Breast epithelium (tissue), 4 donors: Measurements from ENCODE around the gene PHACTR1. TPM values are rescaled to one million over a fixed set of nuclear protein-coding genes. Genes with fewer than 3 reads are reported as not detected.

ENCODE experiments used
- DNase-seq, 2 donors: peaks; one replicate each; pipeline ENCODE4 v3.0.0-alpha.2; 2019; ENCODE audit warnings: low spot score in 2 of 2
- H3K27ac ChIP-seq, 2 donors: fragments of 200-600 bp; sonication (generic) in 1 of 2; one replicate each; pipeline ENCODE4 v1.5.1; 2016 to 2019; ENCODE audit warnings: mild to moderate bottlenecking in 1 of 2
- H3K27me3 ChIP-seq, 2 donors: fragments of 200-600 bp; sonication (generic) in 1 of 2; one replicate each; pipeline versions ENCODE4 v1.5.1 to v1.6.0; 2017 to 2019; ENCODE audit warnings: control low read depth in 1 of 2, mild to moderate bottlenecking in 1 of 2
- H3K36me3 ChIP-seq: fragments of 200-600 bp; one replicate; pipeline ENCODE4 v1.5.1; 2019
- H3K4me1 ChIP-seq, 2 donors: fragments of 200-600 bp; sonication (generic); one replicate each; pipeline ENCODE4 v1.5.1; 2016 to 2019; ENCODE audit warnings: control low read depth in 1 of 2
- H3K4me3 ChIP-seq, 3 donors: fragments of 200-600 bp; sonication (generic); 1 replicate in 2 of 3; 2 replicates in 1 of 3; pipeline ENCODE4 v1.5.1; 2016 to 2019; ENCODE audit warnings: mild to moderate bottlenecking in 3 of 3, moderate library complexity in 2 of 3
- H3K9me3 ChIP-seq, 2 donors: fragments of 200-600 bp; sonication (generic) in 1 of 2; one replicate each; pipeline ENCODE4 v1.5.1; 2016 to 2019; ENCODE audit warnings: control low read depth in 1 of 2
- CTCF ChIP-seq, 3 donors: fragments of 450-650 bp; IDR thresholded peaks; one replicate each; pipeline ENCODE4 v1.5.1; 2016 to 2017; ENCODE audit warnings: antibody characterized with exemption in 3 of 3, mild to moderate bottlenecking in 3 of 3, moderate library complexity in 3 of 3
- POLR2A ChIP-seq: fragments of 450-650 bp; IDR thresholded peaks from one replicate; pipeline ENCODE4 v1.6.1; 2016; ENCODE audit warnings: antibody characterized with exemption, mild to moderate bottlenecking, moderate library complexity
- POLR2AphosphoS5 ChIP-seq, 3 donors: sonication (generic); formaldehyde crosslinking; IDR thresholded peaks; one replicate each; pipeline ENCODE4 v1.6.1; 2017; ENCODE audit warnings: antibody characterized with exemption in 3 of 3
- intact Hi-C: fragments of 100-400 bp; cut with DNase I; formaldehyde crosslinking; loops from one replicate; pipeline ENCODE4 v1.15.1; 2023; ENCODE audit warnings: low total_unique reads
- total RNA-seq, 3 donors: library from RNA; depleted of rRNA; stranded (reverse); fragments of >200 nt; gene quantifications; one replicate each; pipeline ENCODE4 v1.1.0, GENCODE V29; 2016

Gene PHACTR1
- total RNA-seq, 3 donors from 2014 or later: 4.1 to 5.6 (median 4.6) TPM

GRCh38 chr6:12977206-12977605 lies 260.6 kb downstream of the PHACTR1 start:
- H3K36me3 ChIP-seq: no peaks in the 10 kb centered on the region
- no peak overlapping the region for H3K27ac ChIP-seq
- no peak overlapping the region for H3K4me3 ChIP-seq
- no peaks in the 10 kb centered on the region for H3K9me3 ChIP-seq
- no peaks in the 10 kb centered on the region for H3K27me3 ChIP-seq
- no peak for DNase-seq
- intact Hi-C loops: no loop called here
- H3K4me1 ChIP-seq: no peaks in the 10 kb centered on the region
- TF ChIP-seq POLR2AphosphoS5 (IDR thresholded peaks at IDR 0.05) (no peak), CTCF (IDR thresholded peaks at IDR 0.05) (no peak), POLR2A (no peak)

GRCh38 chr6:12977806-12978205 lies 261.2 kb downstream of the PHACTR1 start:
- intact Hi-C loops: no loop called here
- Histone ChIP-seq H3K9me3 (no peaks in the 10 kb centered on the region), H3K36me3 (no peaks in the 10 kb centered on the region), H3K4me1 (no peaks in the 10 kb centered on the region), H3K27me3 (no peaks in the 10 kb centered on the region), H3K4me3 (no peak overlapping the region), H3K27ac (no peak overlapping the region)
- DNase-seq: no peak
- TF ChIP-seq POLR2A (no peak), POLR2AphosphoS5 (IDR thresholded peaks at IDR 0.05) (no peak), CTCF (IDR thresholded peaks at IDR 0.05) (no peak)

- intact Hi-C loops: no loop called here
- Histone ChIP-seq H3K4me3 (no peak overlapping the region), H3K27ac (no peak overlapping the region), H3K36me3 (no peaks in the 10 kb centered on the region), H3K27me3 (no peaks in the 10 kb centered on the region), H3K4me1 (no peaks in the 10 kb centered on the region), H3K9me3 (no peaks in the 10 kb centered on the region)
- DNase-seq: no peak
- no peak for TF ChIP-seq POLR2A
- no peak for TF ChIP-seq POLR2AphosphoS5 (IDR thresholded peaks at IDR 0.05)
- TF ChIP-seq CTCF (IDR thresholded peaks at IDR 0.05): no peak
Measured at GRCh38 chr6:12980741-12981140, 264.2 kb downstream of the PHACTR1 start.

GRCh38 chr6:12984776-12985175 lies 268.2 kb downstream of the PHACTR1 start:
- DNase-seq: no peak
- intact Hi-C loops: no loop called here
- no peaks in the 10 kb centered on the region for H3K4me1 ChIP-seq
- H3K27ac ChIP-seq: no peak overlapping the region
- no peaks in the 10 kb centered on the region for H3K27me3 ChIP-seq
- no peak for TF ChIP-seq POLR2AphosphoS5 (IDR thresholded peaks at IDR 0.05)
- TF ChIP-seq CTCF (IDR thresholded peaks at IDR 0.05): no peak
- TF ChIP-seq POLR2A: no peak
- no peaks in the 10 kb centered on the region for H3K36me3 ChIP-seq
- H3K4me3 ChIP-seq: no peak overlapping the region
- no peaks in the 10 kb centered on the region for H3K9me3 ChIP-seq

- Histone ChIP-seq H3K9me3 (no peaks in the 10 kb centered on the region), H3K4me1 (no peaks in the 10 kb centered on the region), H3K27me3 (no peaks in the 10 kb centered on the region), H3K4me3 (no peak overlapping the region), H3K27ac (no peak overlapping the region), H3K36me3 (no peaks in the 10 kb centered on the region)
- no peak for DNase-seq
- TF ChIP-seq CTCF (IDR thresholded peaks at IDR 0.05): no peak
- no peak for TF ChIP-seq POLR2A
- no peak for TF ChIP-seq POLR2AphosphoS5 (IDR thresholded peaks at IDR 0.05)
- intact Hi-C loops: no loop called here
Measured at GRCh38 chr6:12987783-12988182, 271.2 kb downstream of the PHACTR1 start.
